Measurements from ENCODE around the gene PRSS12. TPM values are rescaled to one million over a fixed set of nuclear protein-coding genes. Genes with fewer than 3 reads are reported as not detected.
"Not testable (repeated sequence)": the region's sequence is repeated elsewhere in the genome, so short reads cannot be mapped to it uniquely, and the experiment has no call there.

The PRSS12 gene
- total RNA-seq, 1 donor from 2014 or later: 2.0 TPM

DNA sequence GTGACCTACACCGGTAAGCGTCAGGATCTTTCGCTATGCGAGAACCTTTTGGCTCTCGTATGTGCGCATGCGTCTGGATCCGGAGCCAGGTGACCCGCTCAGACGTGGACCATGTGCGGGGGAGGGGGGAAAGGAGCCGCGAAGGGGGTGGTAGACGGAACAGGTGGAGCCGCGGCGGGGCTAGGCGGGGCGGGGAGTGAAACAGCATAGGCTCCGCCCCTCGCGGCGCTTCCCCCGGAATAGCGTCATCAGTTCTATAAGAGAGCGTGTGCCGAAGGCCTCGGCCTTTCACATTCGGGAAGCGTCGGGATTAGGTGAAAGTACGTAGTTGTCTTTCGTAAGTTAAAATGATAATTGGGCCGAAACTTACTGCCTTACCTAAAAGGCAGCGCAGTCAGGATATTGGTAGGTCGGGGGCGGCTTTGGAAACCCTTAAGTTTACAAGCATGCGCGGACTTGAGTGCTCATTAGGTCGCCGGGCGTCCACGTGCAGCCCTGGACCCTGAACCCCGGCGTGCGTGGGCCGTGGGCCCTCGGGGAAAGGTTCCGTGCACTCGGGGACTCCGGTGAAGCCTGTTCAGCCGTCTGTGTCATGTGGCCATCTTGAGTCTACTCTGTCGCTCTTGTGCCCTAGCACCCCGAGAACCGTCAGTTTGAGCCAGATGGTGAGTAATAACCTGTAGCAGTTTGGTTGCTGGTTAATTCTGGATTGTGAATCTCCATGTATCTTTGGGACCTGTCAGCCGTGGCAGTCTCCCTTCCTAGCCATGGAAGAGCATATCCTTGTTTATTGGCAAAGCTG lies 74.1 kb downstream of the PRSS12 start:
- peak; percentile 88 for DNase-seq (ENCODE audit: low read depth)

DNA sequence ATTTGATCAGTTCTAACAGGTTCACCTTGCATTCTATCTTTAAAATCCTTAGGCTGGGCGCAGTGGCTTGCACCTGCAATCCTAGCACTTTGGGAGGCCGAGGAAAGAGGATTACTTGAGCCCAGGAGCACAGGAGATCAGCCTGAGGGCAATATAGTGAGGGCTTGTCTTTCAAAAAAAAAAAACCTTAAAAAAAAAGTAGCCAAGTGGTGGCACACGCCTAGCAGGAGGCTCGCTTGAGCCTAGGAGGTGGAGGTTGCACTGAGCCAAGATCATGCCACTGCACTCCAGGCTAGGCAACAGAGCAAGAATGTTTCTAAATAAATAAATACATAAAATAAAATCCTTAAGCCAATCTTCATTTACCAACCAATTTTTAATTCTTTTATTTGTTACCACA lies 75.6 kb downstream of the PRSS12 start:
- no peak for DNase-seq (ENCODE audit: low read depth)

DNA sequence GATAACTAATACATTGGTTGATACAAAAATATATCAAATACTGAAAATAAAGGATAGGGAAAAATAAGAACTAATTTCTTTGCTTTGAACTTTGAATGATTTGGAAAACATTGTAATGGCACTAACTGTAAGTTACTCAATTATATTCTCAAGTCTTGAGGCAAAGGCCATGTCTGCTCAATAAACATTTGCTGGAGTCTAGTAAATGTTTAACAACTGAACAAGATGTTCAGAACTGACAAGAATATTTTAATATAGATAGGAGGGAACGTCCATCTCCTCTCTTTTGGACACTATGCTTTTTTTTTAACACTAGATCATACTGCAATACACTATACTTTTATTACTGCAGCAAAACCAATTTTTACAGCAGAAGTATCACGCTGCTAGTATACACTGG lies 76.2 kb downstream of the PRSS12 start:
- no peak for DNase-seq (ENCODE audit: low read depth)

DNA sequence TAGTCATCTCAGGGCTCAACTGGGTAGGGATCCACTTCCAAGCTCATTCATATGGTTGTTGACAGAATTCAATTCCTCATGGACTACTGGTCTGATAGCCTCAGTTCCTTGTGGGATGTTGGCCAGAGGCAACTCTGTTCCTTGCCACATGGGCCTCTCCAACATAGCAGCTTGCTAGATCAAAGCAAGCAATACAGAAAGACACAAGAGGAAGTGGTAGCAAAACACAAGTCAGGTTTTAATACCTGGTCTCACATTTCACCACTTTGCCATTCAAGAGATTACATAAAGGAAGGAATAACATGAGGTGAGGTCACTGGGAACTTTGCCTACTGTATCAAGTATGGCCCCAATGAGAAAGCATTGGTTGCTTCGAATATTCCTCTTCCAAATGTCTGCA lies 79.2 kb downstream of the PRSS12 start:
- no peak for DNase-seq (ENCODE audit: low read depth)

DNA sequence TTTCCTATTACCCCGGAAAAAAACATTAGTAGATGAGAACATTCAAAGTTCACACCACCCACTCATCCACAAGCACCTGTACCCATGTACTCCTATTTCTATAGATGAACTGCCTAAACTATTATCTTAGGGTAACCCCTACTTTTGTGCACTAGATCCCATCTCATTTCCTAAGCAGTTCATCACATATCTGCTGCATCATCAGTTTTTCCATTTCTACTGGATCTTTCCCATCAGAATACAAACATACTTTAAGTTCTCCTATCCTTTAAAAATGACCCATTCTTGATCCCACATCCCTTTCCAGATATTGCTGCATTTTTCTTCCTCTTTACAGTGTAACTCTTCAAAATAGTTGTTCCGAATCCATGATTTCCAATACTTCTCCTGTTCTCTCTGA lies 81.0 kb downstream of the PRSS12 start:
- no peak for DNase-seq (ENCODE audit: low read depth)

DNA sequence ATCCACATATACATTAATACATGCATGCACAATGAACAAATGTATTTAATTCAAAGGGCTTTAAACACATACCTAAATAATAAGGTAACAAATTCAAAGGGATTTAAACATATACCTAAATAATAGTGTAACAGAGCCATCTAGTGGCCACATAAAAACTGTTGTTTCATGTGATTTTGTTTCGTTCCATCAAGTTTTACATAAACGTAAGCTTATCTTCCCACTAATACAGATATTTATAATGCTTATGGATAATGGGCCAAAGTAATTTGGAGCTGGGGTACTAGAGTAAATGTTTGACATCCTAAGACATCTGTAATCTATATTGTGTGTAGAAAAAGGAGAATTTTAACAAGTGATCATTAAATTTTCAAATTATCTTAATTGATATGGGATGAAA lies 82.3 kb downstream of the PRSS12 start:
- peak; percentile 63 for DNase-seq (ENCODE audit: low read depth)

DNA sequence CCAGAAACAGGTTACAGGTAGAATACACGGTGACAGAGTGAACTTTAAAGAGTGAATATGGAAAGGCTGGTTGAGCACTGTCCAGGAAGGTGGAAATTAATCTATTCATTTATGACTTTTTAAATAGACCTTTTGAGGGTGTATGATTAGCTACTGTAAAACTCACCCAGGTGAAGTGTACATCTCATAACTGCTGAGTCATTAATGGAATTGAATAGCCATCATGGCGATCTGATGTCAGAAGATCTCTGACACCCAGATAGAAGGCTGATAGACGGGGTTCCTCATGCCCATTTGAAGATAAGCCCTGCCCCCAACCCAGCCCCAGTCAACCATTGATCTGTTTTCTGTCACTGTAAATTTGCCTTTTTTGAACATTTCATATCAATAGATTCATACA lies 84.0 kb downstream of the PRSS12 start:
- DNase-seq (ENCODE audit: low read depth): no peak

DNA sequence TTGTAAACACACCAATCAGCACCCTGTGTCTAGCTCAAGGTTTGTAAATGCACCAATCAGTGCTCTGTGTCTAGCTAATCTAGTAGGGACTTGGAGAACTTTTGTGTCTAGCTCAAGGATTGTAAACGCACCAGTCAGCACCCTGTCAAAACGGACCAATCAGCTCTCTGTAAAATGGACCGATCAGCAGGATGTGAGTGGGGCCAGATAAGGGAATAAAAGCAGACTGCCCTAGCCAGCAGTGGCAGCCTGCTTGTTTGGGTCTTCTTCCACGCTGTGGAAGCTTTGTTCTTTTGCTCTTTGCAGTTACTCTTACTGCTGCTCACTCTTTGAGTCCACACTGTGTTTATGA lies 86.7 kb downstream of the PRSS12 start:
- DNase-seq (ENCODE audit: low read depth): not testable (repeated sequence)

DNA sequence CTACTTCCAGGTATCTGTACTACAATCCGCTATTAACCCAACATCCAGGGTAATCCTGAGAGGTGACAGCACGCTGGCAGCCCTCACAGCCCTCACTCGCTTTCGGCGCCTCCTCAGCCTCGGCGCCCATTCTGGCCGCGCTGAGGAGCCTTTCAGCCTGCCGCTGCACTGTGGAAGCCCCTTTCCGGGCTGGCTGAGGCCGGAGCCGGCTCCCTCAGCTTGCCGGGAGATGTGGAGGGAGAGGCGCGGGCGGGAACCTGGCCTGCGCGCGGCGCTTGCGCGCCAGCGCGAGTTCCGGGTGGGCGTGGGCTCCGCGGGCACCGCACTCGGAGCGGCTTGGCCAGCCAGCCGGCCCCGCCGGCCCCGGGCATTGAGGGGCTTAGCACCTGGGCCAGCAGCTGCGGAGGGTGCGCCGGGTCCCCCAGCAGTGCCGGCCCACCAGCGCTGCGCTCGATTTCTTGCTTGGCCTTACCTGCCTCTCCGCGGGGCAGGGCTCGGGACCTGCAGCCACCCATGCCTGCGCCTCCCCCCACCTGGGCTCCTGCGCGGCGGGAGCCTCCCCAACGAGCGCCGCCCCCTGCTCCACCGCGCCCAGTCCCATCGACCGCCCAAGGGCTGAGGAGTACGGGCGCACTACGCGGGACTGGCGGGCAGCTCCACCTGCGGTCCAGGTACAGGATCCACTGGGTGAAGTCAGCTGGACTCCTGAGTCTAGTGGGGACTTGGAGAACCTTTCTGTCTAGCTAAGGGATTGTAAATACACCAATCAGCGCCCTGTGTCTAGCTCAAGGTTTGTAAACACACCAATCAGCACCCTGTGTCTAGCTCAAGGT lies 87.3 kb downstream of the PRSS12 start:
- DNase-seq (ENCODE audit: low read depth): no peak

DNA sequence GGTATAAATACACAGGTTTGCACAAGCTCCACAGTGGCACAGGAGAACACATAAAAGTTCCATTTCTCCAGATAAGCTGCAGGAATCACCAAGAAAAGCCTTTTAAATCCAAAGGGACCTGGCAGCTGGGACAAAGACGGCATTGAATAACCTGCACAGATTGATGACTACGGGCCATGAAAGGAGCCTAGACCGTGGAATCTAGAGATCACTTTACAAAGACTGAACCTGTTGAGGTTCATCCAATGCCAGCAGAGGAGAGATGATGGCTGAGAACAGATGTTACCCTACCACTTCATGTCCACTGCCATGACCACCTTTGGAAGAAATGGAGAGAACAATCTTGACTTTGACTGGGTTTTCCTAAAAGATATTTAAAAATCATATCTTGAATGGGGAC lies 88.7 kb downstream of the PRSS12 start:
- no peak for DNase-seq (ENCODE audit: low read depth)

DNA sequence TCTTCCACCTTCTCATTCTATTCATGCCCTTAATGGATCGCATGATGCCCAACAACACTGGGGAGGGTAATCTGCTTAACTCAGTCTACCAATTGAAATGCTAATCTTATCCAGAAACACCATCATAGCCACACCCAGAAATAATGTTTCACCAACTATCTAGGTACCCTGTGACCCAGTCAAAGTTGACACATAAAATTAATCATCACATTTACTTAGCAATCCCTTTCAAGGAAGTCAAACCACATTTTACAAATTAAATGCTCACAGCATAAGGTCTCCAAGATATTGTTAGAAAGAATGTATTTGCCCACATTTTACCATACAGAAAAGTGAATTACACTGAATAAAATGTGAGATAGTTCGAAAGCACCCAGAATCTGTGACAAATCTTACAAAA lies 92.5 kb downstream of the PRSS12 start:
- no peak for DNase-seq (ENCODE audit: low read depth)

DNA sequence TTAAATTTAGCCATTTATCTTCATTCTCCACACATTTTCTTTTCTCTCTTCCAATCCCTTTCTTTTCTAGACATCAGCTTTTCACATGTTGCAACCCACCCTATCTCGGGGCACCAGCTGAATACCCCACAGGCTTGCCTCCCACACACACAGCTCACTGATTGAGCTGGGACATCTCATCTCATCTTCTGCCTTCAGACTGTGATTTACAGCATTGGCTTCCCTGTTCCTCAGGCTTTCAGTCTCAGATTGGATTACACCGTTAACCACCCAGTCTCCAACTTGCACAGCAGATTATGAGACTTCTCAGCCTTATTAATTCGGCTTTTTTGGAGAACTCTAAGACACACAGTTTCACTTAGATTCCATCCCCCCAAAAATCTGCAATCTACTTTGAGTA lies 93.7 kb downstream of the PRSS12 start:
- no peak for DNase-seq (ENCODE audit: low read depth)

DNA sequence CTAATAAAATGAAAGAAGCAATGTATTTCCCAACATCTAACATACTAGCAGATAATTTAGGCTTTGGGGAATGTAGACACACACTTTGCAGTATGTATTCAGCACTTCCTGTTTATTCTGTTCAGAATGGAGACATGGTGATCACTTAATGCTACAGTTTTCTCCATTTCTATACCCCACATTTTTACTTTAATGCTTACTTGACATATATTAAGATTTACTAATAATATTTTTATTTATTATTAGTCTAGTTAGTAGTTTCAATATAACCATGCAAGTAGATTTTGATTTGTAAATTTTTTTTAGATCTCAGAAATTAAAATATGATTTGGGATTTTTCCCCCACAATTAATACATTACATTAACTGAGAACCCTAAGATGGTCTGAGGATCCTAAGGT lies 98.4 kb downstream of the PRSS12 start:
- no peak for DNase-seq (ENCODE audit: low read depth)

DNA sequence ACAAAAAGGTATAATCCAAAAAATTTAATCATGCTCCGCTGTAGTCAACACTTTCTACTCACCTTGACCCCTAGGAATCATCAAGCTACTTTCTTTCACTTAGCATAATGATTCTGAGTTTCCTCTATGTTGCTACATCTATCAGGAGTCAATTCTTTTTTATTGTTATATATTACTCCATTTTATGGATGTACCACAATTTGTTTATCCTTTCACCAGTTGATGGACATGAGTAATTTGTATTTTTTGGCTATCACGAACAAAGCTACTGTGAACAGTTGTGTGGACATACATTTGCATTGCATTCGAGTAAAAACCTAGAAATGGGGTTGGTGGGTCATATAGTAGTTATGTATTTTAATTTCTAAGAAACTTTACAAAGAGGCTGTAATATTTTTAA lies 102.9 kb downstream of the PRSS12 start:
- no peak for DNase-seq (ENCODE audit: low read depth)

DNA sequence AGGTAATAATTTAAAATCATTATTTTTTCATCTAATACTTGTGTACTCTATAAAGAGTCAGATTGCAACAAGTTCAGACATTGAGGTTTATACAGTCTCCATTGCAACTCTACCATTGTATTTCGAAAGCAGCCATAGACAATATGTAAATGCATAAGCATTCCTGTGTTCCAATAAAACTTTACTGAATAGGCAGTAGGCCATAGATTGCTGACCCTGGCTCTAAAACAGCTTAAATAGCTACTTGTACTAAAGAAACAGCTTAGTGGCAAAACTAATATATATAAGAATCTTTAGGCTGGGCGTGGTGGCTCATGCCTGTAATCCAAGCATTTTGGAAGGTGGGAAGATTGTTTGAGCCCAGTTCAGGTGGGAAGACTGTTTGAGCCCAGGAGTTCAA lies 115.3 kb downstream of the PRSS12 start:
- DNase-seq (ENCODE audit: low read depth): no peak

DNA sequence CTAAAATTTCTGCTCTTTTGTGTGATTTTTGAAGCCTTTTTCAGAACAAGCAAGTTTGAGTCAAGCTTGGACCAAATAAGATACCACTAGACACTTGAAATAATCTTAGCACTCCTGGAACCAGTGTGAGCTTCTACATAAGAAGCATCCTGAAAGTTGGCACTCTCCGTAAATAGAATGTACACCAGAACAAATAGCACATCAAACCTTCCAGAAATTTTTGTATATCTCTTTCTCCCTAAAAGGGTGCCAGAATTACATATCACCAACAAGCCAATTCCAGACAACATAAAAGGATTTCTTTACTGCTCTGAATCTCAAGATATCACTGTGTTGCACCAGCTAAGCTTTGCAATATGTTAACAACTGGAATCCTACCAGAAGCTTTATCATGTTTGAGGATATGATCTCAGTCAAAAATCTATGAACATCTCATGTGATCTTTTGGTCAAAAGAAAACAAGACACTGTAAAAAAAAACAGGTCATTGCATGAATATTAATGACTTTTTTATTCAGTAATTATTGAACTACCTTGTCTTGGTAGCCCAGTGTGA lies 117.2 kb downstream of the PRSS12 start:
- no peak for DNase-seq (ENCODE audit: low read depth)
